CD14-positive monocyte (primary cell): ENCODE measurements around the gene RAB40C. TPM values are rescaled to one million over a fixed set of nuclear protein-coding genes. Genes with fewer than 3 reads are reported as not detected.

Experiments used
- DNase-seq, 3 donors: peaks; one replicate each; pipeline ENCODE4 v3.0.0-alpha.2; 2011 to 2022
- H2AFZ ChIP-seq: 2 replicates; pipeline ENCODE4 v1.6.0; 2012; ENCODE audit warnings: mild to moderate bottlenecking, low read depth, low read length, inconsistent platforms; ENCODE audit not compliant: insufficient read depth, poor library complexity, severe bottlenecking
- H3K27ac ChIP-seq, 2 donors: 1 replicate in 1 of 2; 2 replicates in 1 of 2; pipeline ENCODE4 v1.5.1; 2012 to 2013; ENCODE audit warnings: low read length in 2 of 2, control low read depth in 1 of 2, inconsistent platforms in 1 of 2, low read depth in 1 of 2, mild to moderate bottlenecking in 1 of 2
- H3K27me3 ChIP-seq, 2 donors: one replicate each; pipeline versions ENCODE4 v1.6.0 to v1.6.1; 2011 to 2013; ENCODE audit warnings: low read length in 2 of 2; ENCODE audit not compliant: control insufficient read depth in 2 of 2, insufficient read depth in 2 of 2
- H3K36me3 ChIP-seq, 2 donors: replicated peaks in 1 of 2; 1 replicate in 1 of 2; 2 replicates in 1 of 2; pipeline versions ENCODE4 v1.5.1 to v1.6.1; 2012 to 2013; ENCODE audit warnings: low read length in 2 of 2, control low read depth in 1 of 2, inconsistent platforms in 1 of 2, mild to moderate bottlenecking in 1 of 2; ENCODE audit not compliant: insufficient read depth in 2 of 2, control insufficient read depth in 1 of 2
- H3K4me1 ChIP-seq, 2 donors: 1 replicate in 1 of 2; 2 replicates in 1 of 2; pipeline versions ENCODE4 v1.5.1 to v1.6.1; 2012 to 2013; ENCODE audit warnings: low read length in 2 of 2, control low read depth in 1 of 2, inconsistent platforms in 1 of 2, mild to moderate bottlenecking in 1 of 2, moderate library complexity in 1 of 2; ENCODE audit not compliant: insufficient read depth in 2 of 2, control insufficient read depth in 1 of 2
- H3K4me2 ChIP-seq: replicated peaks from 2 replicates; pipeline ENCODE3; 2012; ENCODE audit warnings: low read length, moderate library complexity, mild to moderate bottlenecking; ENCODE audit not compliant: poor library complexity, severe bottlenecking; ENCODE audit errors: extremely low read depth
- H3K4me3 ChIP-seq, 3 experiments: fragments of 200-600 bp in 1 of 3; sonication (generic) in 1 of 3; replicated peaks in 1 of 3; 1 replicate in 2 of 3; 2 replicates in 1 of 3; pipeline ENCODE4 v1.5.1; 2011 to 2013; ENCODE audit warnings: low read length in 3 of 3, mild to moderate bottlenecking in 3 of 3, control low read depth in 2 of 3, low read depth in 2 of 3, inconsistent platforms in 1 of 3, moderate library complexity in 1 of 3
- H3K79me2 ChIP-seq: 2 replicates; pipeline ENCODE4 v1.6.0; 2012; ENCODE audit warnings: mild to moderate bottlenecking, control low read depth, inconsistent platforms, low read length, moderate library complexity; ENCODE audit not compliant: insufficient read depth
- H3K9ac ChIP-seq: 2 replicates; pipeline ENCODE4 v1.6.0; 2017; ENCODE audit warnings: low read length, mild to moderate bottlenecking; ENCODE audit not compliant: insufficient read depth, poor library complexity, severe bottlenecking
- H3K9me3 ChIP-seq, 2 donors: replicated peaks in 1 of 2; 1 replicate in 1 of 2; 2 replicates in 1 of 2; pipeline versions ENCODE4 v1.5.1 to v1.6.1; 2012 to 2013; ENCODE audit warnings: low read length in 2 of 2, control low read depth in 1 of 2; ENCODE audit not compliant: control insufficient read depth in 1 of 2, insufficient read depth in 1 of 2
- H4K20me1 ChIP-seq: 2 replicates; pipeline ENCODE4 v1.6.0; 2012; ENCODE audit warnings: mild to moderate bottlenecking, low read length, control low read depth, moderate library complexity; ENCODE audit not compliant: insufficient read depth
- H3K27ac Mint-ChIP-seq, 7 donors: one replicate each; pipeline ENCODE4 v1.8.0; 2020; ENCODE audit warnings: mild to moderate bottlenecking in 7 of 7, mixed read lengths in 7 of 7, moderate library complexity in 6 of 7, inconsistent platforms in 2 of 7
- H3K27me3 Mint-ChIP-seq, 3 donors: one replicate each; pipeline ENCODE4 v1.8.0; 2021 to 2022; ENCODE audit warnings: low read depth in 3 of 3, mild to moderate bottlenecking in 3 of 3, mixed read lengths in 3 of 3, moderate library complexity in 3 of 3, inconsistent platforms in 1 of 3
- H3K36me3 Mint-ChIP-seq, 2 donors: one replicate each; pipeline ENCODE4 v1.8.0; 2020; ENCODE audit warnings: mixed read lengths in 2 of 2, inconsistent platforms in 1 of 2, mild to moderate bottlenecking in 1 of 2
- H3K4me1 Mint-ChIP-seq: one replicate; pipeline ENCODE4 v1.8.0; 2020; ENCODE audit warnings: mild to moderate bottlenecking, mixed read lengths
- H3K4me3 Mint-ChIP-seq, 2 donors: one replicate each; pipeline ENCODE4 v1.8.0; 2020; ENCODE audit warnings: mild to moderate bottlenecking in 2 of 2, mixed read lengths in 2 of 2, moderate library complexity in 1 of 2
- H3K9me3 Mint-ChIP-seq, 7 donors: one replicate each; pipeline ENCODE4 v1.8.0; 2020 to 2022; ENCODE audit warnings: mixed read lengths in 7 of 7, mild to moderate bottlenecking in 6 of 7, moderate library complexity in 6 of 7, inconsistent platforms in 2 of 7
- whole genome bisulfite sequencing: methylation state at CpG from one replicate; pipeline ENCODE4 v1.1.5; 2013; ENCODE audit warnings: missing lambda C conversion rate; ENCODE audit not compliant: insufficient coverage; 5-methylcytosine and 5-hydroxymethylcytosine counted together
- intact Hi-C, 2 donors: fragments of 100-400 bp; cut with micrococcal nuclease; formaldehyde crosslinking; loops; one replicate each; pipeline versions ENCODE4 v1.15.0 to v1.15.1; 2023
- polyA plus RNA-seq, 3 donors: library from polyadenylated mRNA; depleted of rRNA in 1 of 3; unstranded in 2 of 3; stranded (reverse) in 1 of 3; fragments of 300-500 nt in 2 of 3; fragments of >200 nt in 1 of 3; fragmentation: Illumina TruSeq in 2 of 3; gene quantifications; 1 replicate in 2 of 3; 2 replicates in 1 of 3; pipeline ENCODE4 v1.2.3, GENCODE V29; 2012 to 2021
- TF ChIP-seq, protein P1 (sequence below): fragments of 200-600 bp; IDR thresholded peaks from one replicate; pipeline ENCODE4 v1.8.0; 2022; ENCODE audit warnings: antibody characterized with exemption, mild to moderate bottlenecking

The RAB40C gene
- polyA plus RNA-seq, 3 donors = 10.0 to 22.6 (median 10.9) TPM

DNA sequence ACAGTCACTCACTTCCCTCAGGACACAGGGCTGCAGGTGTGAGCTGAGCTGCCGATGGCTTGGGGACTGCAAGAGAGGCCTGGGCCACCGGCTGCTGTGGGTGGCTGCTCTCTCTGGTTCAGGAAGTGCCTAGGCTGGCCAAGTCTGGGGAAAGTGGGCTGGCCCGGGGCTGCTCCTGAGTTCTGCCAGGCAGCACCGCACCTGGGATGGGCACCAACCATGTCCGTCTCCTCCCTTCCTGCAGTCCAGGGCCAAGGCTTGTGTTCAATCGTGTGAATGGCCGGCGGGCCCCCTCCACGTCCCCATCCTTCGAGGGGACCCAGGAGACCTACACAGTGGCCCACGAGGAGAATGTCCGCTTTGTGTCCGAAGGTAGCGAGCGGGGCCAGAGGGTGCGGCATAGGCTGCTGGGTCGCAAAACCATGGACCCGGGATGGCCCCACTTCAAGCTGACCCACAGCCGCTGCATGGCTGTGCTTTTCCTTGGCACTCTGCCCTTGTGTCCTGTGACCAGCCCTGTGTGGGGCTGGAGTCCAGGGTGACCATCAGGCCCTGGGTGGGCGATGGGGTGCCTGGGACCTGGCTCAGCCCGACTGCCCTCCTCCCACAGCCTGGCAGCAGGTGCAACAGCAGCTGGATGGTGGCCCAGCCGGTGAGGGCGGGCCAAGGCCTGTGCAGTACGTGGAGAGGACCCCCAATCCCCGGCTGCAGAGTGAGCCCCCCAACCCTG lies 57.5 kb downstream of the RAB40C start:
- no peaks in the 10 kb centered on the region for H3K27me3 ChIP-seq
- no peak overlapping the region for H3K9ac ChIP-seq
- H3K4me1 ChIP-seq = peaks cover 33 to 55% of the 10 kb centered on the region in 2 donors
- peaks cover 24% of the 10 kb centered on the region for H3K79me2 ChIP-seq
- WGBS = 93% methylated on average over 20 of the region's 25 CpGs
- Mint-ChIP-seq H3K9me3 (peaks cover 0 to 2% (median 0%) of the 10 kb centered on the region in 7 donors), H3K4me1 (peaks cover 47% of the 10 kb centered on the region), H3K36me3 (peaks cover 5 to 15% of the 10 kb centered on the region in 2 donors), H3K27me3 (peaks cover 0 to 3% (median 0%) of the 10 kb centered on the region in 3 donors), H3K4me3 (no peak overlapping the region), H3K27ac (no peak overlapping the region)
- H3K4me3 ChIP-seq = no peak overlapping the region
- TF ChIP-seq, protein P1, sequence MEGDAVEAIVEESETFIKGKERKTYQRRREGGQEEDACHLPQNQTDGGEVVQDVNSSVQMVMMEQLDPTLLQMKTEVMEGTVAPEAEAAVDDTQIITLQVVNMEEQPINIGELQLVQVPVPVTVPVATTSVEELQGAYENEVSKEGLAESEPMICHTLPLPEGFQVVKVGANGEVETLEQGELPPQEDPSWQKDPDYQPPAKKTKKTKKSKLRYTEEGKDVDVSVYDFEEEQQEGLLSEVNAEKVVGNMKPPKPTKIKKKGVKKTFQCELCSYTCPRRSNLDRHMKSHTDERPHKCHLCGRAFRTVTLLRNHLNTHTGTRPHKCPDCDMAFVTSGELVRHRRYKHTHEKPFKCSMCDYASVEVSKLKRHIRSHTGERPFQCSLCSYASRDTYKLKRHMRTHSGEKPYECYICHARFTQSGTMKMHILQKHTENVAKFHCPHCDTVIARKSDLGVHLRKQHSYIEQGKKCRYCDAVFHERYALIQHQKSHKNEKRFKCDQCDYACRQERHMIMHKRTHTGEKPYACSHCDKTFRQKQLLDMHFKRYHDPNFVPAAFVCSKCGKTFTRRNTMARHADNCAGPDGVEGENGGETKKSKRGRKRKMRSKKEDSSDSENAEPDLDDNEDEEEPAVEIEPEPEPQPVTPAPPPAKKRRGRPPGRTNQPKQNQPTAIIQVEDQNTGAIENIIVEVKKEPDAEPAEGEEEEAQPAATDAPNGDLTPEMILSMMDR = no peak
- peak overlapping the region; percentile 85 for H3K4me2 ChIP-seq
- H2AFZ ChIP-seq = no peak overlapping the region
- no peaks in the 10 kb centered on the region for H3K36me3 ChIP-seq
- H3K27ac ChIP-seq = no peak overlapping the region
- H4K20me1 ChIP-seq = peaks cover 49% of the 10 kb centered on the region
- no peak for DNase-seq
- H3K9me3 ChIP-seq = no peaks in the 10 kb centered on the region
- intact Hi-C loops = no loop called here

DNA sequence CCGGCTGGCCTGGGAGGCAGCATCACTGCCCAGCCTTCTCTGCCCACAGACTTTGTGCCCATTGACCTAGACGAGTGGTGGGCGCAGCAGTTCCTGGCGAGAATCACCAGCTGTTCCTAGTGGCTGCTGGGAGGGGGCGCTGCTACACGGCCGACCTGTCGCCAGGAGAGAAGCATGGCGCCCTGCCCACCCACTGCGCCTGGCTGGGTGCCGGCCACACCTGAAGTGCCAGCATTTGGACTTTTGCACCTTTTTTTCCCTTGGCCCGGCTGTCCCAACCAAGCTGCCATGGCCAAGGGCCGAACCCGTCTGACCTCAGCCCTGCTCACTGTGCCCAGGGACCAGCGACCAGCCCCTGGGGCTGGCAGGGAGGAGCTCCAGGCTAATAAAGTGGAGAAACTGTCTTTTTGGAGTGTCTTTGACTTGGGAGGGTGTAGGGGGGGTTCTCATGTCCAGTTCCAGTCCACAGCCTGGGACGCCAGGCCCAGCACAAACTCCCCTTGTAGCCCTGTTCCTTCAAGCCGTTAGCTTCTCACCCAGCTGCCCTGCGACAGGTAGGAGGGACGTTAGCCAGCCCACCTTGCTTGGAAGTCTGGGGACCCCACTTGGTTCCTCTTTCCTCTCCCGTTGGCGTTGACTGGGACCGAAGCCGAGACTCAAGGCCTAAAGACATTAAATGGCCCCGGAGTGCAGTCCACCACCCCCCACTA lies 58.4 kb downstream of the RAB40C start:
- TF ChIP-seq, protein P1 = peak; percentile 49
- H2AFZ ChIP-seq = peak overlapping the region; percentile 94
- Mint-ChIP-seq H3K4me3 (peak overlapping the region; percentile 73 to 85), H3K36me3 (peaks cover 5 to 15% of the 10 kb centered on the region in 2 donors), H3K4me1 (peaks cover 39% of the 10 kb centered on the region), H3K9me3 (peaks cover 0 to 2% (median 0%) of the 10 kb centered on the region in 7 donors), H3K27me3 (peaks cover 0 to 3% (median 0%) of the 10 kb centered on the region in 3 donors), H3K27ac (peak overlapping the region; percentile 72 to 91 (median 87))
- DNase-seq = peak in 2 of 3 donors; percentile 17 to 40
- no peaks in the 10 kb centered on the region for H3K36me3 ChIP-seq
- no peaks in the 10 kb centered on the region for H3K27me3 ChIP-seq
- peaks cover 17% of the 10 kb centered on the region for H3K79me2 ChIP-seq
- peak overlapping the region; percentile 85 for H3K4me2 ChIP-seq
- 46% methylated on average over 19 of the region's 24 CpGs for WGBS
- peaks cover 43% of the 10 kb centered on the region for H4K20me1 ChIP-seq
- H3K9me3 ChIP-seq = no peaks in the 10 kb centered on the region
- peak overlapping the region; percentile 82 to 90 for H3K27ac ChIP-seq
- H3K9ac ChIP-seq = peak overlapping the region; percentile 85
- intact Hi-C loops = no loop called here
- peaks cover 24 to 46% of the 10 kb centered on the region in 2 donors for H3K4me1 ChIP-seq
- peak overlapping the region; percentile 36 to 79 (median 67) for H3K4me3 ChIP-seq
